ENCODE measurements around the gene C14orf180. TPM values are rescaled to one million over a fixed set of nuclear protein-coding genes. Genes with fewer than 3 reads are reported as not detected.

C14orf180 gene
- total and polyA plus RNA-seq, 2 of the 8 experiments (the other 6 are each of a cell fraction or from before 2014, with no cell fraction given) = not detected

GRCh38 chr14:104545151-104545941 lies 34.2 kb upstream of the C14orf180 start (continued):
- TF ChIP-seq CHD7 (IDR thresholded peaks at IDR 0.05; ENCODE audit: insufficient replicate concordance, low read length) = no peak
- no peak for TF ChIP-seq FOSL1 (IDR thresholded peaks at IDR 0.05; ENCODE audit: insufficient read depth, low read depth, low read length)
- no peak for TF ChIP-seq ATF3 (IDR thresholded peaks at IDR 0.05; ENCODE audit: insufficient read depth, low read depth, low read length)
- no peak for TF ChIP-seq RAD21 (IDR thresholded peaks at IDR 0.05 in 1 of 2, conservative IDR thresholded peaks at IDR 0.05 in 1 of 2; ENCODE audit: low read depth in 2 of 2, low read length in 2 of 2)
- TF ChIP-seq JUN (IDR thresholded peaks at IDR 0.05; ENCODE audit: low read depth, low read length) = no peak
- no peak for TF ChIP-seq TEAD4 (IDR thresholded peaks at IDR 0.05; ENCODE audit: low read depth, low read length)
- TF ChIP-seq CEBPB (IDR thresholded peaks at IDR 0.05; ENCODE audit: low read depth, low read length) = no peak
- TF ChIP-seq SIN3A (conservative IDR thresholded peaks at IDR 0.05 in 1 of 2, IDR thresholded peaks at IDR 0.05 in 1 of 2; ENCODE audit: low read depth in 1 of 2, low read length in 2 of 2) = no peak
- no peak for TF ChIP-seq SP4 (IDR thresholded peaks at IDR 0.05; ENCODE audit: low read length)
